ENCODE results near the gene CSF3.

Gene CSF3

DNA sequence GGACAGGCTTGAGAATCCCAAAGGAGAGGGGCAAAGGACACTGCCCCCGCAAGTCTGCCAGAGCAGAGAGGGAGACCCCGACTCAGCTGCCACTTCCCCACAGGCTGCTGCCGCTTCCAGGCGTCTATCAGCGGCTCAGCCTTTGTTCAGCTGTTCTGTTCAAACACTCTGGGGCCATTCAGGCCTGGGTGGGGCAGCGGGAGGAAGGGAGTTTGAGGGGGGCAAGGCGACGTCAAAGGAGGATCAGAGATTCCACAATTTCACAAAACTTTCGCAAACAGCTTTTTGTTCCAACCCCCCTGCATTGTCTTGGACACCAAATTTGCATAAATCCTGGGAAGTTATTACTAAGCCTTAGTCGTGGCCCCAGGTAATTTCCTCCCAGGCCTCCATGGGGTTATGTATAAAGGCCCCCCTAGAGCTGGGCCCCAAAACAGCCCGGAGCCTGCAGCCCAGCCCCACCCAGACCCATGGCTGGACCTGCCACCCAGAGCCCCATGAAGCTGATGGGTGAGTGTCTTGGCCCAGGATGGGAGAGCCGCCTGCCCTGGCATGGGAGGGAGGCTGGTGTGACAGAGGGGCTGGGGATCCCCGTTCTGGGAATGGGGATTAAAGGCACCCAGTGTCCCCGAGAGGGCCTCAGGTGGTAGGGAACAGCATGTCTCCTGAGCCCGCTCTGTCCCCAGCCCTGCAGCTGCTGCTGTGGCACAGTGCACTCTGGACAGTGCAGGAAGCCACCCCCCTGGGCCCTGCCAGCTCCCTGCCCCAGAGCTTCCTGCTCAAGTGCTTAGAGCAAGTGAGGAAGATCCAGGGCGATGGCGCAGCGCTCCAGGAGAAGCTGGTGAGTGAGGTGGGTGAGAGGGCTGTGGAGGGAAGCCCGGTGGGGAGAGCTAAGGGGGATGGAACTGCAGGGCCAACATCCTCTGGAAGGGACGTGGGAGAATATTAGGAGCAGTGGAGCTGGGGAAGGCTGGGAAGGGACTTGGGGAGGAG, at the start of gene CSF3:
Gene CSF3, plus strand, starts transcription at position 436 of the 993 bp plus-strand sequence. Its CDS starts 35 bp downstream, at position 471.
- no peak for DNase-seq

DNA sequence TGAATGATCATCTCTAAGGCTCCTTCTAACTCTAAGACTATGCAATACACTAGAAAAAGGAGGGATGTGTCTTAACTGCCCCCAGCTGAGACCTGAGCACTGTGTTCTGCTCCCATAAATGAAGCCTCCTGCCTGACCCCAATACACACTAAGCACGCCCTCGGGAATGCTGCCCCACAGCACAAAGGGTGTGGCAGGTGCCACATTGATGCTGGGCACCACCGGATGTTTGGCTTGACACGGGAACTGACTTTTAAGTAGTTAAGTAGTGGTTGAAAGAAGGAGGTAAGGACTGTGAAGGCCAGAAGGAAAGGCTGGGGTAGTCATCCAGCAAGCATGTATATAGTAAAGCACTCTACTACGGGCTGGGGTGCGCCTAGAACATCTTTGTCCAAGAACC, 48.5 kb upstream of the CSF3 start:
- DNase-seq, result no peak

DNA sequence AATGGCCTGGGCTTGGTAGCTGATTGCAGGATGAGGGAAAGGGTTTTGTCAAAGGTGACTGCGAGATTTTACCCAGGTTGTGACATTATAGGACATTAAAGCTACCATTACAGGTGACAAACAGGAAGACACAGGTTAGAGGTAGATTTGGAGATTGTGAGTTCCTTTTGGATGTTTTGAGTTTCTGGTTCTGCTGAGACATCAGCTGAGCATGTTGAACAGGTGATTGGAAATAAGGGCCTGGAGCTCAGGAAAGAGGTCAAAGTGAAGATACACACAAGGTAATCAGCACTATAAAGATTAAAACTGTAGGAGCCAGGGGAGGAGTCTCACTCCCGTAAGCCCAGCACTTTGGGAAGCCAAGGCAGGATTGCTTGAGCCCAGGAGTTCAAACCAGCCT, 46.5 kb upstream of the CSF3 start:
- DNase-seq, result no peak

- DNase-seq, result no peak
These were observed 45.9 kb upstream of the CSF3 start for GRCh38 chr17:39969375-39969774.

GRCh38 chr17:39970157-39970692, 45.0 kb upstream of the CSF3 start:
- DNase-seq, result no peak

DNA sequence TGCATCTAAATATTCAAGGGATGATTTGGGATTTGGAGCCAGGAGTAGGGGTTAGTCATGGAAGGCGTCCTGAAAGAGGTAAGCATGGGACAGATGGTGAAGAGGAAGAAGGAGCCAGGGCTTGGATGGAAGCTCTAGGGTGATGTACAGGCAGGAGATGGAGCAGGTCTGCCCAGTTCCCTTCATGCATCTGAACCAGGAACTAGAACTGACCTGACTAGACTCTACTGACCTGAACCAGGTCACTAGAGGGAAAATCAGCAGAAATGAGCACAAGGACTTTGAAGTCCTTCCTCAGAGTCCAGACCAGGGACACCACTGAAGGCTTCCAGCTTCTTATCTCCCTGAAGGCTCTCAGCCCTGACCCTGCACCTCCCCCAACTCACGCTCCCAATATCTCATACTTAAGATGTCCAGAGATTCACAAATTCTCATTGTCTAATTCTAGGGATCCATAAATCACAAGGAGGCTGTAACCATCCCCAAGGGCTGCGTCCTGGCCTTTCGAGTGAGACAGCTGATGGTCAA, 44.1 kb upstream of the CSF3 start:
- no peak for DNase-seq

GRCh38 chr17:39972271-39972670, 43.0 kb upstream of the CSF3 start:
- no peak for DNase-seq

GRCh38 chr17:39973496-39973895, 41.7 kb upstream of the CSF3 start:
- no peak for DNase-seq

DNA sequence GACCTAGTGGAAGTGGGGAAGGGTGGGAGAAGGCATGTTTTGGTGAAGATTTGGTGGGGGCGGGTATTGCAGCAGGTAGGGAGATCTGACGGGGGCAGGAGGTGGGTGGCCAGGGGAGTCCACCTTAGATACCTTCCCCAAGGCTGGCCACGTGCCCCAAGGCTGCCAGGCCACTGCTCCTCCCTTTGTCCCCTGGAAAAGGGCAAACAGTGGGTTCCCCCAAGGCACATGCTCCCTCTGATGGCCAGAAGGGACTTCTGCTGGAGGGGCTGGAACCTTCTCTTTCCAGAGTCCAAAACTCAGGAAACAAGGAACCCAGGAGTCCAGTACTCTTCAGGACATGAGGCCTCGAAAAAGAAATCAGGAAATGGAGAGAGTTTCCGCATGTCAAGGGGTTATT, 40.8 kb upstream of the CSF3 start:
- DNase-seq, result no peak

DNA sequence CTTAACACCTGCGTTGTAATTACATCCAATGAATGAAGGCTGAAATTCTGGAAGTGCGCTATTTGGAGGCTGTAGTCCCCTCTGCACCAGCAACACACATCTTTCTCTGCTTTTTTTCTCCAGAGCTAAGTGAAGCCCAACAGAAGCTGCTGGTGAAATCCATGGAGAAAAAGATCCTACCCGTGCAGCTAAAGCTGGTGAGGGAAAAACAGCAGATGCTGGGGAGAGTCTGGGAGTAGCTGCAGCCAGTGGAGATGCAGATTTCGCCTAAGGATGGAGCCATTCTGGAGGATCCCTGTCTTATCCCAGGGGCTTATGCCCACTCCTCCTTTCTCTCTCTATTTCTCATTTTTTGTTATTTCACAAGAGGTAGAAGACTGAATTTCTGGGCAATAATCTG, 39.4 kb upstream of the CSF3 start:
- no peak for DNase-seq

GRCh38 chr17:39979016-39979670, 36.1 kb upstream of the CSF3 start:
- no peak for DNase-seq

DNA sequence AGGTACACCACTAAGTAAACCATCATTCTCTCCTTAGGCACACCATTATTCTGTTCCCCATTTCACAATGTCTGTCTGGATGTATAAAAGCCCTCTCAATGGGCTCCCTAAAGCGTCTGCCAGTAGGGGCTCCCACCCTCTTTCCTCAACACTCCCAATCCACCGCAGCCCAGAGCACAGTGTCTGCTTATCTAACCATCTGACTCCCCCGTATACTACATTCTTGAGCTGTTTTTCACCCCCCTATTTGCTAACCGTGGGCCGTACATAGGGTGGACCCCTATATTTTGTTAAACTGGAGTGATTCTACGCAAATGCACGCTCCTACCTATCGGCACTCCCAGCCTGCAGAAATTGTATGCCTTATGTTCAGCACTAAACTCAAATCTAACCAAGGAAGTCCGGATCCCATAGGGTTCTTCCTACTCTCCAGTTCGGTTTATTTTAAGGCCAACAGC, 35.3 kb upstream of the CSF3 start:
- no peak for DNase-seq

DNA sequence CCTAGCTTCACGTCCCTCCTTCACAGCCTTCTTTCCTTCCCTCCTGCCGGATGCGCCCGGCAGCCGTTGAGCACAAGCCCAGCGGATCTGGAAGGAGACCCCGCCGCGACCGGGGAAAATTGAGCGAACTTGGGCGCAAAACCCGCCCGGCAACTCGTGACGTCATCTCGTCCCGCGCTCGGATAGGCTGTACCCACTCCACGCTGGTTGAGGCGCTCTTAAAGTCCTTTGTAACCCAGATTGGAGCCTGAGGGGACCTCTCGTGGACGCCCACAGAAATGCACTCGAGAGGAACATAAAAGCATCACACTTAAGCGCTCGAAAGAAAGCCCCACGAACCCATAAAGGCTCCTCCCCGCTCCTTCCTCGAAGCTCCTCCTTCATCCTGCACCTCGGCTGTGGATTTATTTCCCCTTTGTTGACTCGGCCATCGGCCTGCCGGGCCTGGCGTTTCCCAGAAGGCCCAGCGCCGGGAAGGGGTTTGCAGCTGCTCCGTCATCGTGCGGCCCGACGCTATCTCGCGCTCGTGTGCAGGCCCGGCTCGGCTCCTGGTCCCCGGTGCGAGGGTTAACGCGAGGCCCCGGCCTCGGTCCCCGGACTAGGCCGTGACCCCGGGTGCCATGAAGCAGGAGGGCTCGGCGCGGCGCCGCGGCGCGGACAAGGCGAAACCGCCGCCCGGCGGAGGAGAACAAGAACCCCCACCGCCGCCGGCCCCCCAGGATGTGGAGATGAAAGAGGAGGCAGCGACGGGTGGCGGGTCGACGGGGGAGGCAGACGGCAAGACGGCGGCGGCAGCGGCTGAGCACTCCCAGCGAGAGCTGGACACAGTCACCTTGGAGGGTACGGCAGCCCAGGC, 34.7 kb upstream of the CSF3 start, which contains the start of gene PSMD3:
Gene PSMD3, plus strand, starts transcription at position 457 of the 856 bp plus-strand sequence. Its CDS starts 164 bp downstream, at position 621.
- DNase-seq, result peak; percentile 96

GRCh38 chr17:39981207-39981741, 34.0 kb upstream of the CSF3 start:
- DNase-seq, result no peak

DNA sequence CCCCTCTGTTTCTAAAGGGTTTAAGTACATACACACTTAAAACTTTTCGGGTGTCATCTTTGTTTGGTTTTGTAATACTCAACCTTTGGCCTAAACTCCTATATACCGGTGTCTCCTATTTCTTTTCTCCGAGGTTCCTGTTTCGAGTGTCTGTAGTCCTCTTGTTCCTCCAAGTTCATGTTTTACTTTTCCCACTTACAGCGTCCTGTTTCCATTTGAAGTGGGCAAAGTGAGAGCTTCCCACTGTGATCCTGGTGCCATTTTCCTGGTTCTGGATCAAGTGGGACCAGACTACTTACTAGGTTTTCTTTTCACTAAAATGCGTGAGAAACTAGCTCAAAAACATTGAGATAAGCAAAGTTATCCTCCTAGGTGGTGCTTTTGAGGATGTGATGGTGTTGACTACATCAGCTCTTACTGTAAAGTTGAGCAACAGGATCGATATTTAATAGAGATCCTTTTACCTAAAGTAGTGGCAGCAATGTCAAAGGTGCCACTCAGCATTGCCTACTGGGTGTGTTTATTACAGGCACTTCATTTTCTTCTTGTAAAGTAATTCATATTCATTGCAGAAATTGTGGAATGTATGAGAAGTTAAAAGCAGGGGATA, 33.4 kb upstream of the CSF3 start:
- no peak for DNase-seq

- DNase-seq, result no peak
These were observed 26.9 kb upstream of the CSF3 start for GRCh38 chr17:39988206-39988810.

GRCh38 chr17:39994448-39994847, 20.8 kb upstream of the CSF3 start:
- no peak for DNase-seq

GRCh38 chr17:39995438-39995837, 19.8 kb upstream of the CSF3 start:
- DNase-seq, result no peak

DNA sequence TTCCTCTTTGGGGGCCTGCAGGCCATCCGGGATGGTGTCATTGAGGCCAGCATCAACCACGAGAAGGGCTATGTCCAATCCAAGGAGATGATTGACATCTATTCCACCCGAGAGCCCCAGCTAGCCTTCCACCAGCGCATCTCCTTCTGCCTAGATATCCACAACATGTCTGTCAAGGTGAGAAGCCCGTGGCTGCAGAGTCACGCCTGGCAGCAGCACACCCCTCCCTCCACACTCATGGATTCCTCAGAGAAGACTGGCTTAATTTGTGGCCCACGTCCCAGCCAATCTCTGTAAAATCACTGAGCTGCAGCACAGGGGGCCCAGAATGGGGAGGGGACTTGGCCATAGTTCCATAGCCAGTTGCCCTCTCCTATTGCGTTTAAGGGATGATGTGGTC, 19.1 kb upstream of the CSF3 start:
- no peak for DNase-seq

DNA sequence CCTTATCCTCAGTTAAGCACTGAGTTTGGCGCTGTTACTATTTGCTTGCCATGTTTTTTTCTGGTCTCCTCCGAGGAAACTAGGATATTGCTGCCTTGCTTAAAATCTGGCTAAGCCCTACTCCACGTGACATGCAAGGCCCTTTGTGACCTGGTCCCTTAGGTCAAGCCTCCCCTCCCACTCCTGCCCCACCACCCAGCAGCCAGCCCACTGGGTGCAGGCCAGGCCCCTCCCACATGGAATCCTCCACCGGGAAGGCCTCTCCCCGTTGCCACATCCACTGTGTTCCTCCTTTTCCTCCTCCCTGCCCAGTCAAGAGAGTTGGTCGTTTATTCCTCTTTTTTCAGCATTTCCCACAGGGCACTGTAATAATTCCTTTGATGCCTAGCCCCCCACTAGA, 18.4 kb upstream of the CSF3 start:
- DNase-seq, result no peak

GRCh38 chr17:39997543-39997942, 17.7 kb upstream of the CSF3 start:
- no peak for DNase-seq
